Activated T-helper 1 cell treated with anti-CD3 and anti-CD28 coated beads, Interleukin-12 subunit alpha, Interleukin-12 subunit beta, Interleukin-2, Interleukin-4 antibody, amounts not matched to agents 30 ng/mL and 10 ng/mL and 1 ng/mL, durations not matched to agents 14 hours and 24 hours and 36 hours (primary cell): ENCODE results near the gene EFNA1. TPM values are rescaled to one million over a fixed set of nuclear protein-coding genes. Genes with fewer than 3 reads are reported as not detected.
A peak's percentile ranks its signal among the peaks of the same experiment; 100 is the strongest.

Source experiments
- DNase-seq: peaks from one replicate; pipeline ENCODE4 v3.0.0; 2021; ENCODE audit warnings: low spot score
- H3K27ac Mint-ChIP-seq: one replicate; pipeline ENCODE4 v1.8.0; 2021; ENCODE audit warnings: mild to moderate bottlenecking, mixed read lengths
- H3K27me3 Mint-ChIP-seq: one replicate; pipeline ENCODE4 v1.8.0; 2022; ENCODE audit warnings: mild to moderate bottlenecking, moderate library complexity, mixed read lengths; ENCODE audit not compliant: insufficient read depth
- H3K36me3 Mint-ChIP-seq: one replicate; pipeline ENCODE4 v1.8.0; 2021; ENCODE audit warnings: low read depth, mixed read lengths
- H3K4me1 Mint-ChIP-seq: one replicate; pipeline ENCODE4 v1.8.0; 2021; ENCODE audit warnings: low read depth, mixed read lengths
- H3K4me3 Mint-ChIP-seq: one replicate; pipeline ENCODE4 v1.8.0; 2021; ENCODE audit warnings: mild to moderate bottlenecking, moderate library complexity, mixed read lengths
- H3K9me3 Mint-ChIP-seq: one replicate; pipeline ENCODE4 v1.8.0; 2021; ENCODE audit warnings: mixed read lengths
- intact Hi-C: fragments of 100-400 bp; cut with micrococcal nuclease; formaldehyde crosslinking; loops from one replicate; pipeline ENCODE4 v1.15.1; 2024
- total RNA-seq: library from RNA; stranded (reverse); gene quantifications from 2 replicates; pipeline ENCODE4 v1.2.3, GENCODE V29; 2022

Gene EFNA1
- total RNA-seq, 1 donor from 2014 or later, result not detected

DNA sequence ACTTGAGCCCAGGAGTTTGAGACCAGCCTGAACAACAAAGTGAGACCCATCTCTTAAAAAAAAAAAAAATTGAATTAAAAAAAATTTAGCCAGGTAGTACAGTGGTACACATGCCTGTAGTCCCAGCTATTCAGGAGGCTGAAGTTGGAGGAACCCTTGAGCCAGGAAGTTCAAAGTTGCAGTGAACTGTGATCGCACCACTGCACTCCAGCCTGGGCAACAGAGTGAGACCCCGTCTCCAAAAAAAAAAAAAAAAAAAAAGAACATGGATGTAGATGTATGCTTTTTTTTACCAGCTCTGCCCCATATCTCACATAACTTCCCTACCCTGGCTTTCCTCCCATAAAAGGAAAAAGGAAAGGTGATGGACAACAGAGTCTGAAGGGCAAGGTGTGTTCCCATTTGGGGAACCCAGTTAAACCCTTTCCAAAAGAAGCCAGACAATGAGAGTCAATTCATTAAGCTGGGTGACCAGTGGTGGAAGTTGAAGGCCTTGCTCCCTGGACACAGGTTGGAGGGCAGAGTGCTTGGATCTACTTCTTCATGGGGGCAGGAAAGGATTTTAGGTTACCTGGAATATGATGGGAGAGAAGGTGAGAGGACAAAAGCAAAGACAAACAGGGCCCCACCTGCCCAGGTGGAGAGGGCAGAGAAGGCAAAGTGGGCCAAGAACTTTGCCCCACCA, 42.6 kb downstream of the EFNA1 start:
- no peak overlapping the region for H3K27ac Mint-ChIP-seq
- H3K9me3 Mint-ChIP-seq, result no peaks in the 10 kb centered on the region
- H3K27me3 Mint-ChIP-seq, result peaks cover 4% of the 10 kb centered on the region
- H3K4me1 Mint-ChIP-seq, result peaks cover 42% of the 10 kb centered on the region
- H3K4me3 Mint-ChIP-seq, result peak overlapping the region; percentile 76
- H3K36me3 Mint-ChIP-seq, result peaks cover 18% of the 10 kb centered on the region
- DNase-seq, result no peak
- intact Hi-C loops, result loop anchor here (5.0 to 10.0 kb wide), 3 partner anchors 163 to 577 kb away; partner anchors contain the start of gene ADAR

DNA sequence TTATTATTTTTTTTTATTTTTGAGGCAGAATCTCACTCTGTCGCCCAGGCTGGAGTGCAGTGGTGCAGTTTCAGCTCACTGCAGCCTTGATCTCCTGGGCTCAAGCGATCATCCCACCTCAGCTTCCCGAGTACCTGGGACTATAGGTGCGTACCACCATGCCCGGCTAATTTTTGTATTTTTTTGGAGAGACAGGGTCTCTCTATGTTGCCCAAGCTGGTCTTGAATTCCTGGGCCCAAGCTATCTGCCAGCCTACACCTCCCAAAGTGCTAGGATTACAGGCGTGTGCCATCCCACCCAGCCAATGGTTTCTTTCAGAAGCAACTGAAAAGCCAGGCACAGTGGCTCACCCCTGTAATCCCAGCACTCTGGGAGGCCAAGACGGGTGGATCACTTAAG, 43.1 kb downstream of the EFNA1 start:
- Mint-ChIP-seq H3K27ac (no peak overlapping the region), H3K36me3 (peaks cover 18% of the 10 kb centered on the region), H3K9me3 (no peaks in the 10 kb centered on the region), H3K4me3 (peak overlapping the region; percentile 96), H3K27me3 (peaks cover 3% of the 10 kb centered on the region), H3K4me1 (peaks cover 46% of the 10 kb centered on the region)
- intact Hi-C loops, result loop anchor here (5.0 to 10.0 kb wide), 3 partner anchors 164 to 576 kb away; partner anchors contain the start of gene ADAR
- DNase-seq, result no peak

DNA sequence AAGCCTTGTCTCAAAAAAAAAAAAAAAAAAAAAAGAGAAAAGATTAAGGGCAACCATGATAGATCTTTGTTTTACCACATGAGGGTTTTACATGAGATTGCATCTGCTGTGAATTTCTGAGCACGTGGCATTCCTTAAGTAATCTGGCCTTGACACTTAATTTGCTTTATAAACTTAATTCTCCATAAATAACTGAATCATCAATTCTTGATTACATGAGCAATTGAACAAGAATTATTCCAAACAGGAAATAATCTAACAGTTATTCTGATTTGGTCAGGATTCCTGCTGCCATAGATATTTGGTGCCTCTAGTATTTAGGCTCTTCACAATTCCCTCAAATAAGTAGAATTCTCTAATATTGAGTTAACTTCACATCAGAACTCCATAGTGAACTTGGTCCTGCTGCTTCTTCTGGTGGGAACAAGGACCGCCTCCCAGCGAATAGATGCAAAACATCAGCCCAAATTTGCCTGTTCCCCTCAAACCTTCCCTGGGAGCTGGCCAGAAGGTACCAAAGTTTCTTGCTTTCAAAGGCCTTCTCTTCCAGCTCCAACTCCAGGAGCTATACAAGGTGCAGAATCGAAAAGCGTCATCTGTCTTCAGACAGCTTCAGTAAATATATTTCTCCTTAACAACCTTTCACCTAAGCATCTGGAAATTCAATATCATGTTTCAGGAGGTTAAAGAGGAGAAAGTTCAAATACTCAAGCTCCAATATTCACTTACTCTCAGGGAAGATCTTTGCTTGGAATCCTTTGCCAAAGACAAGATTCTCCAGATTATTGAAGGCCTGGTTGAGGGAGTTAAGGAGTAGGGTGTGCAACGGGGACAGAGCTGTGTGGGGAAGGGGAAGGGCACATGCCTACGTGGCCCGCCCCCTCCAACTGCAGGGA, 44.4 kb downstream of the EFNA1 start:
- Mint-ChIP-seq H3K4me1 (peaks cover 53% of the 10 kb centered on the region), H3K27me3 (peaks cover 2% of the 10 kb centered on the region), H3K36me3 (peaks cover 24% of the 10 kb centered on the region), H3K27ac (peak overlapping the region; percentile 97), H3K9me3 (no peaks in the 10 kb centered on the region), H3K4me3 (peak overlapping the region; percentile 96)
- intact Hi-C loops, result loop anchor here (1.0 to 10.0 kb wide), 5 partner anchors 72 to 575 kb away; partner anchors contain the start of gene ADAR
- DNase-seq, result no peak

DNA sequence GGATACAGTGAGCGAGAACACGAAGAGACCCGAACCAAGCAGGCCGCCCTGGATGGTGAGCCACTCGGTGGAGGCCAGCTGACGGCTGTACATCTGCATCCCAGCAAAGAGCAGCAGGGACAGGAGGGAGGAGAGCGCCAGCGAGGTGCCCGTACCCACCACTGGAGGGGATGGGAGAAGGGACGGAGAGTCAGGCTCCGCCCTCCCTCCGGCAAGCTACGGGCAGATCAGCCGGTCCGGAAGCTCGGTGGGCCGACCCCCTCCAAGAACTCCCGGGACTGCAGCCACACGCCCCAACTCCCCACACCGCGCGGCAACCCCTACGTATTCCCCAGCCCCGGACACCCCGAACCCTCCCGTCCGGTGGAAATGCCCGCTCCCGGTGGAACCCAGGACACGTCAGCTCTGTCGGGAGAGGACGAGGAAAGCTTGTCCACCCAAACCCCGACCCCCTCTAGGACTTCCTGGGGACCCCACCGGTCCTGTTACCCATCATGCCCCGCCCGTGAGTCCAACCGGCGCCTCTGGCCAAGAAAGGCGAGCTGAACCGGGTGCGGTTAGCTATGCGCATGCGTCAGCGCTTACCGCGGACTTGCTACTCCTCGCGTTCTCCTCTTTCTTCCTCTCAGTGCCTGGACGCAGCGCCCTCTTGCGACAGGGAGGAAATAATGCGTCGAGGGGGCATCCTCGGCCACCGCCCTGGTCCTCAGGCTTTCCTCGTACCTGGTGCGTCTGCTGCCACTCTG, 45.2 kb downstream of the EFNA1 start, which contains the start of gene KRTCAP2:
TSS of gene KRTCAP2 (minus strand) at position 573 of the 746 bp plus-strand sequence. CDS start at position 493, 80 bp downstream.
- peaks cover 30% of the 10 kb centered on the region for H3K36me3 Mint-ChIP-seq
- H3K4me3 Mint-ChIP-seq, result peak within 1 kb of the TSS; percentile 96
- peaks cover 49% of the 10 kb centered on the region for H3K4me1 Mint-ChIP-seq
- H3K9me3 Mint-ChIP-seq, result no peaks in the 10 kb centered on the region
- no peaks in the 10 kb centered on the region for H3K27me3 Mint-ChIP-seq
- DNase-seq, result peak; percentile 94
- H3K27ac Mint-ChIP-seq, result peak within 1 kb of the TSS; percentile 97
- intact Hi-C loops, result loop anchor here (1.0 to 10.0 kb wide), 11 partner anchors 33 to 574 kb away; partner anchors contain the start of genes ADAR, DPM3, EFNA4 and MTX1

DNA sequence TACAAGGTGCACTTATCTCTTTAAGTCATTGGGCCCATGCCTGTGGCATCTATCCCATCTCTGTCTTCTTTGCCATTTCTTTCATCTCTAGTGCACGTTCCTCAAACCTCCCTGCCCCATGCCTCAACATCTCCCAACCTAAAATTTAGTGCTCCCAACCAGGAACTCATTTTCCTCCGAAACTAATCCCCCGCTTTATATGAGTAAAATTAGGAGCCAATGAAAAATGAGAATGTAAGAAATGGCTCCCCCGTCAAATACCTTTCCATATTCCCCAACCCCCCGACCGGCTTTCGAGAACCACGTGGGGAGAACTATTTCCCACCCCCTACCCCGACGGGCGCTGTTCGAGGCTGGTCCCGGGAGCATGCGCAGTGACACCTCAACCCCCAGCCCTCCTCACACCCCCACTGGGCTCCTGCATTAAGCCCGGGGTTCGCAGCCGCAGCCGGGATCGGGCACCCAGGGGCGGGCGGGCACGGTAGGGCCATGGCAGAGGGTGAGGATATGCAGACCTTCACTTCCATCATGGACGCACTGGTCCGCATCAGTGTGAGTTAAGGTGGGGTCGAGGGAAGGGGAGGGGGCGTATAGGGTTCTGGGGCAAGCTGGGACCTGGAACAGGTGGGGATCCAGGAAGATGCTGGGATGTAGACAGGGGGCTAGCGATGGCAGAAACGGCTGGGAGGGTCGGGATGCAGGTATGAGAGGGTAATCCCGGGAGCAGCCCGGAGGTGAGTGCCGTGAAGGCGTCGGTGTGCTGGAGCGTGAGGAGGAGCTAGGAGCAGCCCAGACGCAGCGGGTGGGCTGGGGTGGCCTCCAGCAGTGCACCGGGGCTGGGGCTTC, 46.0 kb downstream of the EFNA1 start, which contains the start of gene TRIM46:
TSS of gene TRIM46 (plus strand) at position 372 of the 846 bp plus-strand sequence. CDS start at position 490, 118 bp downstream.
- intact Hi-C loops, result loop anchor here (1.0 to 10.0 kb wide), 10 partner anchors 33 to 574 kb away; partner anchors contain the start of genes ADAR, DPM3, EFNA4 and MTX1
- DNase-seq, result peak; percentile 69
- peak within 1 kb of the TSS; percentile 96 for H3K4me3 Mint-ChIP-seq
- no peaks in the 10 kb centered on the region for H3K9me3 Mint-ChIP-seq
- peaks cover 31% of the 10 kb centered on the region for H3K36me3 Mint-ChIP-seq
- H3K27me3 Mint-ChIP-seq, result no peaks in the 10 kb centered on the region
- peaks cover 46% of the 10 kb centered on the region for H3K4me1 Mint-ChIP-seq
- H3K27ac Mint-ChIP-seq, result peak within 1 kb of the TSS; percentile 97

DNA sequence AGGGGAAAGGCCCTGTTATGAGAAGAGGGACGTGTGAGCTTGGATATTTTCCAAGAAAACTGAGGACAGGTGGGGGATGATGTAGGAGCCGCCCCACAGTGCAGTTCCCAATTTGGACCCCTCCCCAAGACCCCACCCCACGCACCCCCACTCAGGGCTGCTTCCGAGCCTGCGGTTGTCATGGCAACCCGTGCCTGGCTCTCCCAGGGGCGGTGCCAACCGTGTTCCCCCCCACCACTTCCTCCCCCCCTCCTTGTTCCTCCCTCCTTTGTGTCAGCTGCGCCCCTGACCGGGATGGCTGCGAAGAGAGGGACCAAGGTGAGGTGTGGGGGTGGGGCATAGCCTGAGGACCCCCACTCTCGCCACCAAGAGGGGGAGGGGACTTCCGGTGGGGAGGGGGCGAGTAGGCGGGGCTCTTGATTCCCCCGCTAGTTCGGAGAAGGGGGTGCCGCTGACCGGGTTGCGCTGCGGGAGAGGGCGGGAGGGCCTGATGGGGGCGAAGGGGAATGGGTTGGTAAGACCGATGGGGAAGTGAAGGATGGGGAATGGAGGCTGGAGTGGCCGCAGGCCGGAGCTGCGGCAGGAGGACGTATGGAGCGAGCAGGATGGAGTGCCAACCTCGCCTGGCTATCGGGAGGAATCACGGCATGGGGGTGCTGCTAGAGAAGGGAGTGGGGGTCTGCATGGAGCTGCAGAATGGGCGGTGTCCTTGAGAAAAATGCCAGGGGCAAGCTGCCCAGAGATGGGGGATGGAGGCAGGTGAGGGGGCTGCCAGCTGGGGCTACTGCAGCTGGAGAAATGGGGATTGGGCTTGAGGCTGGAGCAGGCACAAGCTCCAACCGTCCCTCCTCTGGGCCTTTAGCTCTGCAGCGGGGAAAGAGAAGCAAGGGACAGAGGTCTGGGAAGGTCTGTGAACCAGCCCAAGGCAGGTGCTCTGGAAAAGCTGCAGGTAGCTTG, 46.9 kb downstream of the EFNA1 start:
- DNase-seq, result peak; percentile 50
- H3K27ac Mint-ChIP-seq, result peak overlapping the region; percentile 78
- H3K27me3 Mint-ChIP-seq, result peaks cover 2% of the 10 kb centered on the region
- intact Hi-C loops, result loop anchor here (5.0 to 10.0 kb wide), 3 partner anchors 167 to 573 kb away; partner anchors contain the start of gene ADAR
- peak overlapping the region; percentile 96 for H3K4me3 Mint-ChIP-seq
- H3K4me1 Mint-ChIP-seq, result peaks cover 46% of the 10 kb centered on the region
- peaks cover 32% of the 10 kb centered on the region for H3K36me3 Mint-ChIP-seq
- no peaks in the 10 kb centered on the region for H3K9me3 Mint-ChIP-seq

DNA sequence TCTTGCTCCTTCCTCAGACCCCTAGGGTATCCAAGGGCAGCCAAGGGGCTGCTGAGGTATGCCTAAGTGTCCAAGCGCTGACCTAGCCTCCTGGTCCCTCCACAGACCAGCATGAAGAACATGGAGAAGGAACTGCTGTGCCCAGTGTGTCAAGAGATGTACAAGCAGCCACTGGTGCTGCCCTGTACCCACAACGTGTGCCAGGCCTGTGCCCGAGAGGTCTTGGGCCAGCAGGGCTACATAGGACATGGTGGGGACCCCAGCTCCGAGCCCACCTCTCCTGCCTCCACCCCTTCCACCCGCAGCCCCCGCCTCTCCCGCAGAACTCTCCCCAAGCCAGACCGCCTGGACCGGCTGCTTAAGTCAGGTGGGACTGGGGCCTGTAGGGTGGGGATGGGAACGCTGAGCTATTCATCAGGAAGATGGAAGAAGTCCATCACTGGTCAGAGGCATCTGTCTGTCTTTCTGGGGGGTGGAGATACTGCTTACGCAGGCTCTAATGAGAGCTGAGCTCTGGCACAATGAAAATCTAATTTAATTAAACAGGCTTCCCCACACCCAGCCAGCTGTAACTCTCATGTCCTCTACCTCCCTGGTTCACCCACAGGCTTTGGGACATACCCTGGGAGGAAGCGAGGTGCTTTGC, 47.7 kb downstream of the EFNA1 start:
- H3K27me3 Mint-ChIP-seq, result peaks cover 2% of the 10 kb centered on the region
- peaks cover 44% of the 10 kb centered on the region for H3K4me1 Mint-ChIP-seq
- intact Hi-C loops, result loop anchor here (10.0 kb wide), 1 partner anchor 571 kb away; the partner anchor contains the start of gene ADAR
- peaks cover 32% of the 10 kb centered on the region for H3K36me3 Mint-ChIP-seq
- peak overlapping the region; percentile 96 for H3K4me3 Mint-ChIP-seq
- no peaks in the 10 kb centered on the region for H3K9me3 Mint-ChIP-seq
- H3K27ac Mint-ChIP-seq, result no peak overlapping the region
- DNase-seq, result no peak

DNA sequence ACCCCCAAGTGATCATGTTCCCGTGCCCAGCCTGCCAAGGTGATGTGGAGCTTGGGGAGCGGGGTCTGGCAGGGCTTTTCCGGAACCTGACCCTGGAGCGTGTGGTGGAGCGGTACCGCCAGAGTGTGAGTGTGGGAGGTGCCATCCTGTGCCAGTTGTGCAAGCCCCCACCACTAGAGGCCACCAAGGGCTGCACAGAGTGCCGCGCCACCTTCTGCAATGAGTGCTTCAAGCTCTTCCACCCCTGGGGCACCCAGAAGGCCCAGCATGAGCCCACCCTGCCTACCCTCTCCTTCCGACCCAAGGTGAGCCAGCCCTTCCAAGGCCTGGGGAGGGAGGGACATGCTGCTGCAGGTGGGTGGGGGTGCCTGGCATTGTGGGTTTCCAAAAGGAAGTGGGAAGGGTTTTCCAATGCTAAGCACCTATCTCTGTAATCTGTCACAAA, 48.3 kb downstream of the EFNA1 start:
- Mint-ChIP-seq H3K4me1 (peaks cover 43% of the 10 kb centered on the region), H3K27me3 (peaks cover 2% of the 10 kb centered on the region), H3K27ac (peak overlapping the region; percentile 25), H3K4me3 (peak overlapping the region; percentile 69), H3K9me3 (no peaks in the 10 kb centered on the region), H3K36me3 (peaks cover 31% of the 10 kb centered on the region)
- intact Hi-C loops, result loop anchor here (1.0 to 10.0 kb wide), 3 partner anchors 17 to 571 kb away; partner anchors contain the start of gene ADAR
- no peak for DNase-seq

DNA sequence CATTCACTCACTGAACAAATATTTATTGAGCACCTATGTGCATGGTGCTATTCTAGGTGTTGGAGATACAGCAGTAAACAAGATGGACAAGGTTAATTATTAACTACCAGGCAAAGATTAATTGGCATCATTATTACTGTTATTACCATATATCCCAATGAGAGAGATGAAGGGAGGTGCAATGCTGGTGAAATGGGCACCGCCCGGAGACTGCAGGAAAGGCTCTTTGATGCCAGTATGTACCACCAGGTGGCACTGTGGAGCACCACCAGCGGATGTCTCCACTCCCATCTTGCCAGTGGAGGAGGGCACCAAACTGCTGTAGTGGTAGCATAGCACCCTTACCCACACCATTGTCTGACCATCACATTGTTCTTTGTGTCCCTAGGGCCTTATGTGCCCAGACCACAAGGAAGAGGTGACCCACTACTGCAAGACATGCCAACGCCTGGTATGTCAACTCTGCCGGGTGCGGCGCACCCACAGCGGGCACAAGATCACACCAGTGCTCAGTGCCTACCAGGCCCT, 48.9 kb downstream of the EFNA1 start:
- H3K9me3 Mint-ChIP-seq, result no peaks in the 10 kb centered on the region
- peak overlapping the region; percentile 25 for H3K27ac Mint-ChIP-seq
- H3K4me1 Mint-ChIP-seq, result peaks cover 47% of the 10 kb centered on the region
- intact Hi-C loops, result loop anchor here (1.0 to 10.0 kb wide), 3 partner anchors 17 to 572 kb away; partner anchors contain the start of gene ADAR
- peaks cover 2% of the 10 kb centered on the region for H3K27me3 Mint-ChIP-seq
- peaks cover 31% of the 10 kb centered on the region for H3K36me3 Mint-ChIP-seq
- H3K4me3 Mint-ChIP-seq, result peak overlapping the region; percentile 69
- peak; percentile 74 for DNase-seq
